H1 (cell line): ENCODE results near the gene SMU1. TPM values are rescaled to one million over a fixed set of nuclear protein-coding genes. Genes with fewer than 3 reads are reported as not detected.

Source experiments
- CTCF ChIA-PET: fragments of 300-600 bp; sonication (Branson Sonifier 250); formaldehyde crosslinking; loops from one replicate; lab custom pipeline; 2021; ENCODE audit not compliant: partially characterized antibody; lab: Charles Lee
- POLR2A ChIA-PET: fragments of 300-600 bp; sonication (Branson Sonifier 250); formaldehyde crosslinking; loops from one replicate; lab custom pipeline; 2021; ENCODE audit warnings: inconsistent platforms; ENCODE audit not compliant: partially characterized antibody; lab: Charles Lee
- DNase-seq, 2 experiments: peaks; one replicate each; pipeline versions ENCODE4 v3.0.0 to v3.0.0-alpha.2; 2010 to 2022; ENCODE audit warnings: low spot score in 2 of 2, low read depth in 1 of 2, mixed read lengths in 1 of 2
- FAIRE-seq: peaks from 2 replicates; lab custom pipeline; 2011; peaks lifted over from hg19 to GRCh38; lab: Jason Lieb, UNC
- H2AFZ ChIP-seq: 2 replicates; pipeline ENCODE4 v1.8.1; 2012; ENCODE audit warnings: low read length, inconsistent platforms
- H2AK5ac ChIP-seq: 2 replicates; pipeline ENCODE4 v1.6.1; 2013; ENCODE audit warnings: low read depth, low read length
- H2BK120ac ChIP-seq: replicated peaks from 2 replicates; pipeline ENCODE3; 2013; ENCODE audit warnings: low read depth, low read length, inconsistent platforms
- H2BK12ac ChIP-seq: 2 replicates; pipeline ENCODE4 v1.6.1; 2013; ENCODE audit warnings: low read depth, low read length
- H2BK15ac ChIP-seq: 2 replicates; pipeline ENCODE4 v1.6.1; 2013; ENCODE audit warnings: low read length
- H2BK20ac ChIP-seq: 2 replicates; pipeline ENCODE4 v1.6.1; 2013; ENCODE audit warnings: low read length
- H2BK5ac ChIP-seq: 2 replicates; pipeline ENCODE4 v1.6.1; 2013; ENCODE audit warnings: low read depth, low read length
- H3K14ac ChIP-seq: 2 replicates; pipeline ENCODE4 v1.6.1; 2013; ENCODE audit warnings: inconsistent platforms; ENCODE audit not compliant: insufficient read length
- H3K18ac ChIP-seq: 2 replicates; pipeline ENCODE4 v1.6.1; 2013; ENCODE audit warnings: low read length; ENCODE audit errors: extremely low read depth
- H3K23ac ChIP-seq: 2 replicates; pipeline ENCODE4 v1.6.1; 2013; ENCODE audit warnings: inconsistent platforms; ENCODE audit not compliant: insufficient read length
- H3K23me2 ChIP-seq: 2 replicates; pipeline ENCODE4 v1.6.1; 2013; ENCODE audit warnings: low read depth, low read length
- H3K27ac ChIP-seq: 2 replicates; pipeline ENCODE4 v1.6.1; 2011; ENCODE audit warnings: low read depth, low read length, inconsistent platforms
- H3K27me3 ChIP-seq, 4 experiments: replicated peaks in 1 of 4; 1 replicate in 1 of 4; 2 replicates in 3 of 4; pipeline versions ENCODE4 v1.6.1 to v1.8.1; 2011 to 2013; ENCODE audit warnings: low read length in 3 of 4, mild to moderate bottlenecking in 3 of 4, inconsistent platforms in 2 of 4, mixed read lengths in 2 of 4, moderate library complexity in 1 of 4; ENCODE audit not compliant: control insufficient read depth in 3 of 4, insufficient read depth in 3 of 4; ENCODE audit errors: extremely low read depth in 1 of 4
- H3K36me3 ChIP-seq, 4 experiments: 2 replicates each; pipeline versions ENCODE4 v1.6.1 to v1.8.1; 2011 to 2013; ENCODE audit warnings: mild to moderate bottlenecking in 4 of 4, low read length in 3 of 4, moderate library complexity in 2 of 4, control low read depth in 1 of 4, inconsistent platforms in 1 of 4; ENCODE audit not compliant: insufficient read depth in 4 of 4, control insufficient read depth in 2 of 4
- H3K4ac ChIP-seq: replicated peaks from 2 replicates; pipeline ENCODE3; 2013; ENCODE audit warnings: low read length, low read depth, mixed read lengths, inconsistent platforms; ENCODE audit not compliant: insufficient read length
- H3K4me1 ChIP-seq, 4 experiments: replicated peaks in 1 of 4; 1 replicate in 1 of 4; 2 replicates in 3 of 4; pipeline versions ENCODE4 v1.6.1 to v1.8.1; 2011 to 2013; ENCODE audit warnings: low read length in 3 of 4, inconsistent platforms in 2 of 4, mixed read lengths in 1 of 4; ENCODE audit not compliant: insufficient read depth in 4 of 4, control insufficient read depth in 3 of 4
- H3K4me2 ChIP-seq, 2 experiments: 2 replicates each; pipeline versions ENCODE4 v1.6.1 to v1.8.1; 2011 to 2013; ENCODE audit warnings: low read depth in 2 of 2, low read length in 2 of 2, control low read depth in 1 of 2, inconsistent platforms in 1 of 2, mild to moderate bottlenecking in 1 of 2; ENCODE audit not compliant: insufficient read depth in 1 of 2
- H3K4me3 ChIP-seq, 4 experiments: fragments of 200-600, 300-600 bp in 1 of 4; sonication (generic), shearing (Covaris generic), sonication (Bioruptor Twin) in 1 of 4; 2 replicates each; pipeline versions ENCODE4 v1.5.1 to v1.8.1; 2011 to 2016; ENCODE audit warnings: low read length in 4 of 4, low read depth in 3 of 4, control low read depth in 2 of 4, inconsistent platforms in 2 of 4, mild to moderate bottlenecking in 2 of 4, mixed read lengths in 1 of 4, moderate library complexity in 1 of 4; ENCODE audit not compliant: insufficient read depth in 2 of 4; ENCODE audit errors: extremely low read depth in 1 of 4
- H3K56ac ChIP-seq: replicated peaks from 2 replicates; pipeline ENCODE3; 2013; ENCODE audit warnings: low read depth, mild to moderate bottlenecking, mixed read lengths, low read length, inconsistent platforms; ENCODE audit not compliant: insufficient read length
- H3K79me1 ChIP-seq: 2 replicates; pipeline ENCODE4 v1.6.1; 2013; ENCODE audit warnings: low read depth, low read length, control low read depth
- H3K79me2 ChIP-seq, 2 experiments: 2 replicates each; pipeline versions ENCODE4 v1.6.1 to v1.8.1; 2012 to 2013; ENCODE audit warnings: low read length in 2 of 2, mild to moderate bottlenecking in 2 of 2, inconsistent platforms in 1 of 2; ENCODE audit not compliant: insufficient read depth in 2 of 2, control insufficient read depth in 1 of 2
- H3K9ac ChIP-seq, 4 experiments: replicated peaks in 1 of 4; 1 replicate in 1 of 4; 2 replicates in 3 of 4; pipeline versions ENCODE4 v1.6.1 to v1.8.1; 2011 to 2013; ENCODE audit warnings: low read depth in 3 of 4, low read length in 3 of 4, control low read depth in 2 of 4, mild to moderate bottlenecking in 2 of 4, moderate library complexity in 2 of 4, inconsistent platforms in 1 of 4; ENCODE audit errors: extremely low read depth in 1 of 4
- H3K9me3 ChIP-seq, 2 experiments: 2 replicates each; pipeline versions ENCODE4 v1.6.1 to v1.8.1; 2012 to 2013; ENCODE audit warnings: mild to moderate bottlenecking in 2 of 2, moderate library complexity in 2 of 2, control low read depth in 1 of 2, inconsistent platforms in 1 of 2, low read depth in 1 of 2, low read length in 1 of 2, mixed read lengths in 1 of 2; ENCODE audit not compliant: insufficient read depth in 2 of 2
- H4K20me1 ChIP-seq, 2 experiments: replicated peaks in 1 of 2; 2 replicates each; pipeline versions ENCODE3 to v1.8.1; 2011 to 2013; ENCODE audit warnings: inconsistent platforms in 2 of 2, low read length in 2 of 2, mild to moderate bottlenecking in 1 of 2; ENCODE audit not compliant: insufficient read depth in 2 of 2, control insufficient read depth in 1 of 2
- H4K5ac ChIP-seq: 2 replicates; pipeline ENCODE4 v1.6.1; 2013; ENCODE audit warnings: low read length, low read depth, mixed read lengths, inconsistent platforms; ENCODE audit not compliant: insufficient read length
- H4K8ac ChIP-seq: 2 replicates; pipeline ENCODE4 v1.8.0; 2013; ENCODE audit warnings: mild to moderate bottlenecking, moderate library complexity, low read length, inconsistent platforms; ENCODE audit not compliant: insufficient read depth; ENCODE audit errors: extremely low read depth
- H4K91ac ChIP-seq: replicated peaks from 2 replicates; pipeline ENCODE3; 2013; ENCODE audit warnings: low read length, mixed read lengths, inconsistent platforms; ENCODE audit not compliant: insufficient read length
- MAFK ChIP-seq: IDR thresholded peaks from 2 replicates; pipeline ENCODE4 v1.6.1; 2012; ENCODE audit warnings: low read depth, mild to moderate bottlenecking, improper control_type of control experiment, low read length
- SUZ12 ChIP-seq: fragments of 200-600 bp; sonication (generic); IDR thresholded peaks from 2 replicates; pipeline ENCODE4 v1.6.1; 2012; ENCODE audit warnings: mild to moderate bottlenecking, inconsistent platforms, low read length, moderate library complexity, mixed read lengths
- TBP ChIP-seq: IDR thresholded peaks from 2 replicates; pipeline ENCODE4 v1.6.1; 2011; ENCODE audit warnings: low read depth, low read length, improper control_type of control experiment
- WGBS, 2 experiments: shearing (Covaris generic) in 1 of 2; methylation state at CpG; one replicate each; pipeline versions ENCODE4 v1.1.6 to v1.1.7; 2013 to 2015; ENCODE audit warnings: low lambda C conversion rate in 2 of 2, mixed read lengths in 2 of 2, inconsistent platforms in 1 of 2, low coverage in 1 of 2, missing lambda C conversion rate in 1 of 2; ENCODE audit not compliant: insufficient replicate concordance in 2 of 2, insufficient coverage in 1 of 2, insufficient read length in 1 of 2; ENCODE audit errors: extremely low coverage in 1 of 2, missing lambda C conversion rate in 1 of 2; 5-methylcytosine and 5-hydroxymethylcytosine counted together
- polyA plus RNA-seq, 7 experiments: library from polyadenylated mRNA; depleted of rRNA in 3 of 7; stranded (reverse) in 5 of 7; unstranded in 2 of 7; fragments of >200 nt in 5 of 7; fragments of 200-250 nt in 2 of 7; gene quantifications; 1 replicate in 5 of 7; 2 replicates in 1 of 7; 4 replicates in 1 of 7; pipeline versions ENCODE4 v1.2.1 to v1.2.3, GENCODE V29; 2011 to 2013; ENCODE audit warnings: missing spikeins in 2 of 7, mixed read lengths in 2 of 7
- total RNA-seq: library from RNA; stranded (reverse); fragmentation: NEBNext Ultra II Directional; extraction: Animal tissue kit (Norgen Biotek cat#: 25700); gene quantifications from 2 replicates; pipeline ENCODE4 v1.2.1, GENCODE V29; 2021

Gene SMU1
- total and polyA plus RNA-seq, 2 of the 8 experiments (the other 6 are each of a cell fraction or from before 2014, with no cell fraction given) = 8.4 to 26.0 TPM

- Histone ChIP-seq H2BK5ac (no peak overlapping the region), H4K8ac (no peak overlapping the region), H4K91ac (no peak overlapping the region), H3K4me1 (peaks cover 0 to 13% (median 6%) of the 10 kb centered on the region in 4 experiments; a peak in 4 of 7 replicates), H2AK5ac (no peak overlapping the region), H2BK20ac (no peak overlapping the region), H3K4me3 (no peak overlapping the region), H2BK12ac (no peak overlapping the region), H3K27ac (no peak overlapping the region), H3K14ac (no peak overlapping the region), H3K79me1 (peaks cover 6% of the 10 kb centered on the region; the same call in 1 of the 2 replicates), H3K9me3 (no peaks in the 10 kb centered on the region), H3K56ac (no peak overlapping the region), H3K23ac (no peak overlapping the region), H3K4me2 (no peak overlapping the region), H2AFZ (no peak overlapping the region), H3K23me2 (peaks cover 4% of the 10 kb centered on the region; the same call in 1 of the 2 replicates), H2BK120ac (no peak overlapping the region), H3K79me2 (peaks cover 23 to 78% of the 10 kb centered on the region in 2 experiments), H3K4ac (no peak overlapping the region), H4K20me1 (peaks cover 0 to 16% of the 10 kb centered on the region in 2 experiments), H3K18ac (no peak overlapping the region), H3K27me3 (no peaks in the 10 kb centered on the region), H3K9ac (no peak overlapping the region), H2BK15ac (no peak overlapping the region), H3K36me3 (peaks cover 4 to 21% (median 7%) of the 10 kb centered on the region in 4 experiments; a peak in 4 of 8 replicates), H4K5ac (no peak overlapping the region)
- ChIA-PET CTCF (interaction anchor here (0.6 kb wide), 1 partner anchor 21 kb away, joined by 3 read pairs; no protein-coding TSS in a partner anchor), POLR2A (interaction anchor here (1.4 kb wide), 1 partner anchor 9 kb away, joined by 6 read pairs; no protein-coding TSS in a partner anchor)
- WGBS, 2 experiments = 94% methylated on average over 3 of the region's 3 CpGs; no CpG with 5 or more reads in 1 of the 2 experiments
- TF ChIP-seq TBP (no peak), SUZ12 (no peak), MAFK (peak; percentile 42; the same call in 1 of the 2 replicates)
- FAIRE-seq (no peak), DNase-seq (no peak)
Observed at GRCh38 chr9:33022303-33022702, 54.2 kb downstream of the SMU1 start.
